Upper lobe of left lung (tissue), 6 donors: ENCODE measurements around the gene FCRL1. TPM values are rescaled to one million over a fixed set of nuclear protein-coding genes. Genes with fewer than 3 reads are reported as not detected.

Source experiments
- ATAC-seq, 2 donors: fragments of 200-7000 bp; cut with Tn5 transposase; one replicate each; pipeline ENCODE4 v1.9.1; 2022; ENCODE audit warnings: mild to moderate bottlenecking in 2 of 2, moderate library complexity in 2 of 2; ENCODE audit not compliant: low FRiP score in 2 of 2
- DNase-seq, 2 donors: peaks; one replicate each; pipeline ENCODE4 v3.0.0-alpha.2; 2019 to 2020
- H3K27ac ChIP-seq, 4 donors: fragments of 200-600 bp; sonication (generic); one replicate each; pipeline ENCODE4 v1.5.1; 2016 to 2019
- H3K27me3 ChIP-seq, 4 donors: fragments of 200-600 bp; sonication (generic); one replicate each; pipeline ENCODE4 v1.5.1; 2017 to 2019
- H3K36me3 ChIP-seq, 4 donors: fragments of 200-600 bp; sonication (generic); one replicate each; pipeline ENCODE4 v1.5.1; 2016 to 2019
- H3K4me1 ChIP-seq, 4 donors: fragments of 200-600 bp; sonication (generic); one replicate each; pipeline ENCODE4 v1.5.1; 2018 to 2019
- H3K4me3 ChIP-seq, 4 donors: fragments of 200-600 bp; sonication (generic); one replicate each; pipeline ENCODE4 v1.5.1; 2017 to 2019; ENCODE audit warnings: mild to moderate bottlenecking in 2 of 4, moderate library complexity in 1 of 4
- H3K9me3 ChIP-seq, 4 donors: fragments of 200-600 bp; sonication (generic); one replicate each; pipeline ENCODE4 v1.5.1; 2018 to 2019
- EP300 ChIP-seq, 4 donors: sonication (generic); formaldehyde crosslinking; IDR thresholded peaks; one replicate each; pipeline ENCODE4 v1.5.1; 2017; ENCODE audit warnings: antibody characterized with exemption in 4 of 4, control low read depth in 2 of 4
- POLR2A ChIP-seq, 4 donors: fragments of 450-650 bp; IDR thresholded peaks; one replicate each; pipeline ENCODE4 v1.5.1; 2016 to 2017; ENCODE audit warnings: antibody characterized with exemption in 4 of 4, mild to moderate bottlenecking in 2 of 4
- POLR2AphosphoS5 ChIP-seq, 2 donors: sonication (generic); formaldehyde crosslinking; IDR thresholded peaks; one replicate each; pipeline ENCODE4 v1.5.1; 2017; ENCODE audit warnings: antibody characterized with exemption in 2 of 2
- WGBS, 2 donors: methylation state at CpG; one replicate each; pipeline ENCODE4 v1.1.5; 2017 to 2018; 5-methylcytosine and 5-hydroxymethylcytosine counted together
- total RNA-seq, 6 donors: library from RNA; depleted of rRNA in 4 of 6; stranded (reverse); fragments of >200 nt in 4 of 6; gene quantifications; one replicate each; pipeline versions ENCODE4 v1.1.0 to v1.2.1, GENCODE V29; 2016 to 2021
- TF ChIP-seq, protein P1 (sequence below), 6 experiments: fragments of 450-650 bp in 4 of 6; fragments of 200-600 bp in 2 of 6; sonication (generic) in 2 of 6; IDR thresholded peaks; one replicate each; pipeline ENCODE4 v1.5.1; 2016 to 2019; ENCODE audit warnings: antibody characterized with exemption in 6 of 6
- donor health status: DM: no; HTN: no; CAD: no; lungs with moderate emphysema.
- donor health status: DM: no; HTN: yes; CAD: no; lungs with severe emphysema.

The FCRL1 gene
- total RNA-seq, 6 donors from 2014 or later, result 1.2 to 18.9 (median 3.6) TPM

DNA sequence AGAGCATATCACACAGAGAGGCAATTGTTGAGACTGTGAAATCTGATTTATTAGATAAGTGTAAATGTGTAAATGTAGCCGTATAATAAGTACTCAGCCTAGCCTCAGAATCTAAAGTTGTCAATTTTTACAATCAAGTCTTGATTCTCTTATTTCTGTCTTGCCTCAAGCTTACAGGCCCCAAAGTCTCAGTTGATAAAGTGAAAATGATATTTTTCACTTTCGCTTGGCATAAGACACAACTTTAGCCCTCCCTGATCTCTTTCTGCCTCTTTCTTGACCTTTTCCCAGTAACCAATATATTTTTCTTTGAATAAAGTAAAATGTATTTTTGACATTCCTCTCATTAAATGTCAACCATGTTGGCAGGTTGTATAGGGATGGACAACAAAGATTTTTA, 11.0 kb upstream of the FCRL1 start:
- Histone ChIP-seq H3K27ac (no peak overlapping the region), H3K4me3 (no peak overlapping the region), H3K4me1 (no peaks in the 10 kb centered on the region), H3K9me3 (no peaks in the 10 kb centered on the region), H3K36me3 (no peaks in the 10 kb centered on the region), H3K27me3 (no peaks in the 10 kb centered on the region)
- ATAC-seq (no peak), DNase-seq (no peak)
- TF ChIP-seq EP300 (IDR thresholded peaks at IDR 0.05) (no peak), POLR2A (IDR thresholded peaks at IDR 0.05) (no peak), POLR2AphosphoS5 (IDR thresholded peaks at IDR 0.05) (no peak)
- TF ChIP-seq, protein P1, sequence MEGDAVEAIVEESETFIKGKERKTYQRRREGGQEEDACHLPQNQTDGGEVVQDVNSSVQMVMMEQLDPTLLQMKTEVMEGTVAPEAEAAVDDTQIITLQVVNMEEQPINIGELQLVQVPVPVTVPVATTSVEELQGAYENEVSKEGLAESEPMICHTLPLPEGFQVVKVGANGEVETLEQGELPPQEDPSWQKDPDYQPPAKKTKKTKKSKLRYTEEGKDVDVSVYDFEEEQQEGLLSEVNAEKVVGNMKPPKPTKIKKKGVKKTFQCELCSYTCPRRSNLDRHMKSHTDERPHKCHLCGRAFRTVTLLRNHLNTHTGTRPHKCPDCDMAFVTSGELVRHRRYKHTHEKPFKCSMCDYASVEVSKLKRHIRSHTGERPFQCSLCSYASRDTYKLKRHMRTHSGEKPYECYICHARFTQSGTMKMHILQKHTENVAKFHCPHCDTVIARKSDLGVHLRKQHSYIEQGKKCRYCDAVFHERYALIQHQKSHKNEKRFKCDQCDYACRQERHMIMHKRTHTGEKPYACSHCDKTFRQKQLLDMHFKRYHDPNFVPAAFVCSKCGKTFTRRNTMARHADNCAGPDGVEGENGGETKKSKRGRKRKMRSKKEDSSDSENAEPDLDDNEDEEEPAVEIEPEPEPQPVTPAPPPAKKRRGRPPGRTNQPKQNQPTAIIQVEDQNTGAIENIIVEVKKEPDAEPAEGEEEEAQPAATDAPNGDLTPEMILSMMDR (IDR thresholded peaks at IDR 0.05), result no peak
- 75 to 84% methylated on average over 2 of the region's 2 CpGs for WGBS, 2 donors

DNA sequence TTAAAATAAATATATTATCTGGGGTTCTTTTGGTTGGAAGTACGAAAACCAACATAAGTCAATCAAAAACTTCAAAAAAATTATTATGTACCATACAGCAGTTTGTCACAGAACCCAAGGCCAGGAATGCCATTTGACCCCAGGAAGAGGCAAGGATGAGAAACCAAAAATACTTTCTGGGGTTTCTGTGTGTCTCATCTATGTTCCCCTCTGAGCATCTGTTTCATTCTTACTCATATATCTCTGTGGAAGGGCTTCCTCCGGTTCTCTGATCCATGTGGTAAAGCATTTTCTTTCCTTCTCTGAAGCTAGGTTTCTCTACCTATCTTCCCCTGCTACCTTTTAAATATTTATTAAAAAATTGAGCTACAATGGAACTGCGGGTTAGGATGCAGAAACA, 9.8 kb upstream of the FCRL1 start:
- H3K4me1 ChIP-seq, result no peaks in the 10 kb centered on the region
- no peaks in the 10 kb centered on the region for H3K9me3 ChIP-seq
- H3K4me3 ChIP-seq, result no peak overlapping the region
- no peaks in the 10 kb centered on the region for H3K27me3 ChIP-seq
- TF ChIP-seq EP300 (IDR thresholded peaks at IDR 0.05), result no peak
- TF ChIP-seq, protein P1 (IDR thresholded peaks at IDR 0.05), result no peak
- no peak for TF ChIP-seq POLR2AphosphoS5 (IDR thresholded peaks at IDR 0.05)
- TF ChIP-seq POLR2A (IDR thresholded peaks at IDR 0.05), result no peak
- no peaks in the 10 kb centered on the region for H3K36me3 ChIP-seq
- DNase-seq (no peak), ATAC-seq (no peak)
- 77 to 86% methylated on average over 3 of the region's 3 CpGs for WGBS, 2 donors
- no peak overlapping the region for H3K27ac ChIP-seq

DNA sequence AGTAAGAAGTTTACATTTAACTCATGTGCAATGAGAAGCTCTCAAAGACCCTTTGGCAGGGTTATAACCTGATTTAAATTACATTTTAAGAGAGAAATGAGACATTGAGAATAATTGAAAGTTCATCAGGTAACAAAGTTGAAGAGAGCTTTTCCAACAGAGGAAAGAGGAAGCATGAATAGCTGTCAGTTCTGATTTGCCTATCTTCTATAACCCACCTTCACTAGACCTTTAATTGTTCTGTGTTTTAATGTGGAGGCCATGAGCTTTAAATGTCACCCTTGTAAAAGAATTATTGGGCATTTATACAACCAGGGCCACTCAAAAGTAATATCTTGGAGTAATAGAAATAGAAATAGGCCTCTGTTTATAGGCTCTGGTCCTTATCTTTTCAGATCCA, 9.3 kb upstream of the FCRL1 start:
- TF ChIP-seq POLR2A (IDR thresholded peaks at IDR 0.05) (no peak), EP300 (IDR thresholded peaks at IDR 0.05) (no peak), POLR2AphosphoS5 (IDR thresholded peaks at IDR 0.05) (no peak)
- TF ChIP-seq, protein P1 (IDR thresholded peaks at IDR 0.05), result no peak
- H3K27ac ChIP-seq, result no peak overlapping the region
- ATAC-seq, result no peak

DNA sequence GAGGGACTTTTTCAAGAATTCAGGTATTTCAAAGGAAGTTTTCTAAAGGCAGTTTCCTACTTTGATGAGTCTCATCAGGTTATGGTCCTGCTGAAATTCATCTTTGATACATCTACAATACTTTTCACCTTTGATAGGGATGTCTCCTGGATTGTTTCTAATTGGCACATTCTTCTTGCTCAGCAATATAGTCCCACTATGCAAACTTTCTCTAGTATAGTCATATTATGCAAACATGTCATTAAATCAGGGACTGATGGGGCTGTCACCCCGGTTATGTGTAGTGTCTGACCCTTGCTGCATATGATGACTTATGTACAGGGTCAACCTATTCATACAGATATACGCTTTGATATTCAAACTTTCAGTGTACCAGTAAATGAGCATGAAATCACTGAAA, 379 bp upstream of the FCRL1 start:
- TF ChIP-seq POLR2AphosphoS5 (IDR thresholded peaks at IDR 0.05), result no peak
- TF ChIP-seq EP300 (IDR thresholded peaks at IDR 0.05), result no peak
- TF ChIP-seq POLR2A (IDR thresholded peaks at IDR 0.05), result no peak
- TF ChIP-seq, protein P1 (IDR thresholded peaks at IDR 0.05), result no peak
- no peaks in the 10 kb centered on the region for H3K4me1 ChIP-seq
- no peak overlapping the region for H3K27ac ChIP-seq
- H3K27me3 ChIP-seq, result no peaks in the 10 kb centered on the region
- DNase-seq, result no peak
- no peak for ATAC-seq
- no peaks in the 10 kb centered on the region for H3K9me3 ChIP-seq
- WGBS, 2 donors, result 77 to 85% methylated on average over 2 of the region's 2 CpGs
- H3K36me3 ChIP-seq, result no peaks in the 10 kb centered on the region
- H3K4me3 ChIP-seq, result no peak overlapping the region

More for the DNA sequence above, 9.3 kb upstream of the FCRL1 start:
- Histone ChIP-seq H3K4me1 (no peaks in the 10 kb centered on the region), H3K9me3 (no peaks in the 10 kb centered on the region), H3K36me3 (no peaks in the 10 kb centered on the region), H3K27me3 (no peaks in the 10 kb centered on the region), H3K4me3 (no peak overlapping the region)
- no peak for DNase-seq

DNA sequence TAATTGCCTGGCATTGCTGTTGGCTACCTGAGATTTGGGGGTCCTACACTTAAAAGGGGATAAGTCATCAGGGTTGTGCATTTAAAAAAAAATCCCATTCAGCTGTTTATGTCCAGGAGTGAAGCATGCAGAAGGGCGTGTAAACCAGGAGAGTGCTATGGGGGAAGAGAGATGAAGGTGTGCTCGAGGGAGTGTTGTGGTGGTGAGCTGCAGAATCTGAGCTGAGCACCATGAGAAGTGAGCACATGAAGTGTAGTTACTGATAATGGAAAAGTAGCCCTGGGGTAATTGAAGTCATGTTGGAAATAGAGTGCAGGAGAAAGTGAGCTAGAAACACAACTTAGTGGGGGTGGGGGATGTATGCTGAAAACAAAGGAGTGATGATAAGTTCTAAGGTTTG, 705 bp downstream of the FCRL1 start:
- ATAC-seq (no peak), DNase-seq (no peak)
- no peak overlapping the region for H3K27ac ChIP-seq
- TF ChIP-seq POLR2A (IDR thresholded peaks at IDR 0.05) (no peak), EP300 (IDR thresholded peaks at IDR 0.05) (no peak), POLR2AphosphoS5 (IDR thresholded peaks at IDR 0.05) (no peak)
- TF ChIP-seq, protein P1 (IDR thresholded peaks at IDR 0.05), result no peak
- no peaks in the 10 kb centered on the region for H3K27me3 ChIP-seq
- H3K36me3 ChIP-seq, result no peaks in the 10 kb centered on the region
- WGBS, 2 donors, result 78 to 81% methylated on average over 2 of the region's 2 CpGs
- H3K4me1 ChIP-seq, result no peaks in the 10 kb centered on the region
- H3K9me3 ChIP-seq, result peaks cover 0 to 6% (median 0%) of the 10 kb centered on the region in 4 donors
- H3K4me3 ChIP-seq, result no peak overlapping the region
